Activated naive CD4-positive, alpha-beta T cell treated with anti-CD3 and anti-CD28 coated beads for 36 hours (primary cell): ENCODE results near the gene OARD1. TPM values are rescaled to one million over a fixed set of nuclear protein-coding genes. Genes with fewer than 3 reads are reported as not detected.
A peak's percentile ranks its signal among the peaks of the same experiment; 100 is the strongest.
"Not testable (repeated sequence)": the region's sequence is repeated elsewhere in the genome, so short reads cannot be mapped to it uniquely, and the experiment has no call there.

Experiments used
- CTCF ChIA-PET: fragments of 350-600 bp; sonication (Branson Sonifier 250); formaldehyde crosslinking; loops from one replicate; lab custom pipeline; 2021; ENCODE audit warnings: antibody characterized with exemption; lab: Charles Lee
- DNase-seq: peaks from one replicate; pipeline ENCODE4 v3.0.0-alpha.2; 2020
- H3K27ac Mint-ChIP-seq: one replicate; pipeline ENCODE4 v1.8.0; 2021; ENCODE audit warnings: mild to moderate bottlenecking, mixed read lengths
- H3K27me3 Mint-ChIP-seq: one replicate; pipeline ENCODE4 v1.8.0; 2021; ENCODE audit warnings: low read depth, mixed read lengths
- H3K36me3 Mint-ChIP-seq: one replicate; pipeline ENCODE4 v1.8.0; 2021; ENCODE audit warnings: low read depth, mixed read lengths
- H3K4me1 Mint-ChIP-seq: one replicate; pipeline ENCODE4 v1.8.0; 2021; ENCODE audit warnings: low read depth, mixed read lengths
- H3K4me3 Mint-ChIP-seq: one replicate; pipeline ENCODE4 v1.8.0; 2021; ENCODE audit warnings: mild to moderate bottlenecking, moderate library complexity, mixed read lengths
- H3K9me3 Mint-ChIP-seq: one replicate; pipeline ENCODE4 v1.8.0; 2021; ENCODE audit warnings: mixed read lengths
- intact Hi-C: fragments of 100-400 bp; cut with micrococcal nuclease; formaldehyde crosslinking; loops from one replicate; pipeline ENCODE4 v1.15.1; 2023
- total RNA-seq, 2 experiments: library from RNA; stranded (reverse); gene quantifications; one replicate each; pipeline ENCODE4 v1.2.3, GENCODE V29; 2021

OARD1 gene, protein sequence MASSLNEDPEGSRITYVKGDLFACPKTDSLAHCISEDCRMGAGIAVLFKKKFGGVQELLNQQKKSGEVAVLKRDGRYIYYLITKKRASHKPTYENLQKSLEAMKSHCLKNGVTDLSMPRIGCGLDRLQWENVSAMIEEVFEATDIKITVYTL
- 10 to 100 TPM; 59.0 to 60.8 TPM for total RNA-seq

DNA sequence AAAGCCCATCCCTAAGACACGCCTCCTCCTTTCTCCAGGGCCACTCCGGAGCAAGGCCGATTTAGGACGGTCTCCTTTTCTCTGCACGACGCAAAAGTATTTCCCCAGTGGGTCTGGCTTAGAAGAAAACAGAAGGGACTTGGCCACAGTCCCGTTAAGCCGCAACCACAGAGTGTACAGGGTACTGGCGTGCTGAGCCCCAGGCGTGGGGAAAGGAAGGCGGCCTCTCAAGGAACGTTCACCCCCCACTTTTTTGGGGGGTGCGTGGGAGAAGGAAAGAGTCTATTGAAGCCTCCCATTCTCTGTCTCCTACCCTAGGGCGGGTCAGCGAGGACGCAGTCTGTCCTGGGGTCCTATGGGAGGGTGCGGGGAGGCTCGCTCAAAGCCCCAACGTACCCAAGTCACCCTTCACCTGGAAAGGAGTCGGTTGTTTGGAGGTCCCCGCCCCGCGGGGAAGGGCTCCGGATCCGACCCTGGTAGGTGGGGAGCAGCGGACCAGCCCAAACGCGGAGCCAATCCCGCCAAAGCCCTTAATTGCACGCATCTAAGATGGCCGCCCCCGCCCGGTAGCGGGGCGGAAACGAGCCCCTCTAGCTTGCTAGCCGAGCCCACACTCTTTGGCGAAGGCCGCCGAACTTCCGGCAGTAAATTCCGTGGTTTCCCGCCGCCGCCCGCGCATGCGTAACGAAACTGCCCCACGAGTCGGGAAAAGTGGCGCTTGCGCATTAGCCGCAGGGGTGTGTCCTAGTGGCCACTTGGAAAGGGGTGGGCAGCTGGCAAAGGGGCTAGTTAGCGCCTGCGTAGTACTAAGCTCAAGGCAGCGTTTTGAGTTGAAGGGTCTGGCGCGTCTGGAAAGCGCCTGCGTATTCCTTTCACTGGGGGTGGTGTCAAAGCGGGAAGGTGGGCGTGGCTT lies at the start of gene OARD1:
OARD1 (minus strand) TSS at position 434 of the 913 bp plus-strand sequence. CDS start 722 bp downstream, outside the sequence.
- H3K4me3 Mint-ChIP-seq = peak within 1 kb of the TSS; percentile 93
- H3K36me3 Mint-ChIP-seq = peaks cover 24% of the 10 kb centered on the region
- peak within 1 kb of the TSS; percentile 98 for H3K27ac Mint-ChIP-seq
- no peaks in the 10 kb centered on the region for H3K9me3 Mint-ChIP-seq
- CTCF ChIA-PET = interaction anchor here (0.8 kb wide), 1 partner anchor 44 kb away, joined by 4 read pairs; no protein-coding TSS in a partner anchor
- H3K27me3 Mint-ChIP-seq = no peaks in the 10 kb centered on the region
- peaks cover 50% of the 10 kb centered on the region for H3K4me1 Mint-ChIP-seq
- intact Hi-C loops = loop anchor here (1.0 to 10.0 kb wide), 12 partner anchors 43 to 1960 kb away; no protein-coding TSS in a partner anchor
- peak; percentile 100 for DNase-seq

DNA sequence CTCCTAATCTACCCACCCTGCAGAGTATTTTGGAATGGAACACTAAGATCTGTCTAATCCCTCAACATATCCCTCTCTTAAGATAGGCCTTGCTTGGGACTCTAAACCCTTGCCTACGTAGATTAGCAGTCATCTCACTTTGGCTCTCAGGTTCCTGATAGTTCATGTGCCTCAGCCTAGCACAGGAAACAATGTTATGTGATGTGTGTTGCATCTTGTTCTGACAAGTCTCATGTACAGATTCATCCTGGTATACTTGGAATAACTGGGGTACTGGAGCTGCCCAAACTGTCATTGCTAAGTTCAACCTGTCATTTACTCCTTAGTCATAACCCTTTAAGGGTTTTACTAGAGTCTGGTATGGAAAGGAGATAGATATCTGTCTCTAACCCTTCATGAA lies 47.9 kb upstream of the OARD1 start:
- Mint-ChIP-seq H3K27me3 (no peaks in the 10 kb centered on the region), H3K4me1 (no peaks in the 10 kb centered on the region), H3K36me3 (peaks cover 19% of the 10 kb centered on the region), H3K4me3 (no peak overlapping the region), H3K9me3 (no peaks in the 10 kb centered on the region), H3K27ac (no peak overlapping the region)
- DNase-seq = no peak
- CTCF ChIA-PET = interaction anchor here (1.5 kb wide), 1 partner anchor 62 kb away, joined by 4 read pairs; no protein-coding TSS in a partner anchor
- intact Hi-C loops = no loop called here

DNA sequence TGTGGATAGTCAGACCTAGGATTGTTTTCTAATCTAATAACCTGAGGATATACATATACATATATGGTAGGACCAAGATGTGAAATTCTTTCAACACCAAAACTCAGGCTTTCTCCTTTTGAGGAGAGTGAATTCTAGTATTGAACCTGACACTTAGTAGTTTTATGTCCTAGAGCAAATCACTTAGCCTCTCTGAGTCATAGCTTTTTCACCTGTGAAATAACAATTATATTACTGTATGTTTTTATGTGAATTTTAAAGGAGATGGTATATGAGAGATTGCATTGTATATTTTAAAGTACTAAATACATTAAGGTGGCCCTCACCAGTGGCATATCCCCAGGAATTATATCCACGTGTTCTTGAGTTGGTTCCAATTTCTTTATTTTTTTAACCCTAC lies 47.4 kb upstream of the OARD1 start:
- no peaks in the 10 kb centered on the region for H3K4me1 Mint-ChIP-seq
- no peak overlapping the region for H3K4me3 Mint-ChIP-seq
- no peak for DNase-seq
- H3K27ac Mint-ChIP-seq = no peak overlapping the region
- intact Hi-C loops = no loop called here
- H3K9me3 Mint-ChIP-seq = no peaks in the 10 kb centered on the region
- peaks cover 15% of the 10 kb centered on the region for H3K36me3 Mint-ChIP-seq
- H3K27me3 Mint-ChIP-seq = no peaks in the 10 kb centered on the region
- CTCF ChIA-PET = no interaction called here

DNA sequence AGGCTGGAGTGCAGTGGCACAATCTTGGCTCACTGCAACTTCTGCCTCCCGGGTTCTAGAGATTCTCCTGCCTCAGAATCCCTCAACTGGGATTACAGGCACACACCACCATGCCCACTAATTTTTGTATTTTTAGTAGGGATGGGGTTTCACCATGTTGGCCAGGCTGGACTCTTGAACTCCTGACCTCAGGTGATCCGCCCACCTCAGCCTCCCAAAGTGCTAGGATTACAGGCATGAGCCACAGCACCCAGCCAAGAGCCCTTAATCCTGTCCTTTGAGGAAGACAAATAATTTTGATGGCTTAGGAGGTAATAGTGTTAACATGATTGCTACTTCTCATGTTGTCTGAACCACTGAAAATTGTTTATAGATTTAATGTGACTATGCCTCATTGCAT lies 42.9 kb upstream of the OARD1 start:
- H3K4me3 Mint-ChIP-seq, H3K36me3 Mint-ChIP-seq, H3K27ac Mint-ChIP-seq, intact Hi-C loops, CTCF ChIA-PET, H3K27me3 Mint-ChIP-seq, H3K9me3 Mint-ChIP-seq, H3K4me1 Mint-ChIP-seq, DNase-seq: not testable (repeated sequence)

DNA sequence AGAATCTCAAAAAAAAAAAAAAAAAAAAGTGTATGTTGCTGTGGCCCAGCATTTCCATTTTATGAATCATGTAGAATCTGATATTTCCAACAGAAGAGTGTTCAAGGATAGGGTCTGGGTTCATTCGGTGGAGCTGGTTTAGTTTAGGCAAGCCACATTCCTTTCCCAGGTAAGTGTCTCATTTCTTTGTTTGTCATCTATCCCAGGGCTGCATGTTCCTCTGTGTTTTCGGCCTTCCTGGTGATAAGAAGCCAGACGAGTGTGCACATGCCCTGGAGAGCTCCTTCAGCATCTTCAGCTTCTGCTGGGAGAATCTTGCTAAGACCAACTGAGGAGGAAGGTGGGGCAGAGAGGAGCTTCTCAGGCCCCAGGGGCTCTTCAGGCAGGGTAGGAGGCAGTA lies 38.9 kb upstream of the OARD1 start:
- CTCF ChIA-PET = no interaction called here
- no peak for DNase-seq
- no peaks in the 10 kb centered on the region for H3K9me3 Mint-ChIP-seq

DNA sequence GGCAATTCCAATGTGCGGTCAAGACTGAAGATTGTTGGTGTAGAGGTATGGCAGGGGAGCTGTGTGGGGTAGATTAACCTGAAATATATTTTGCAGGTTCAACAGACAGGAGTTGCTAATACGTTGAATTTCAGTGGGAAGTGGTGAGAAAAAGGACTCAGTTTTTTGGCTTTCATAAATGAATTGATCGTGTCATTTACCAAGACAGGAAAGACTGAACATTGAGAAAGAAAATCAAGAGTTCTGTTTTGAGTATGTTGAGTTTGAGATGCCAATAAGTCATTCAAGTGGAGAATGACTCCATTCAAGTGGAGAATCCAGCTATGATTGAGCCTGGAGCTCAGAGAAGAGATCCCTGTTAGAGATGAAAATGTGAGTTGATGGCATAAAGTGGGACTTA lies 31.7 kb upstream of the OARD1 start:
- intact Hi-C loops = loop anchor here (1.0 to 5.0 kb wide), 4 partner anchors 27 to 195 kb away; no protein-coding TSS in a partner anchor
- H3K4me3 Mint-ChIP-seq = no peak overlapping the region
- H3K9me3 Mint-ChIP-seq = no peaks in the 10 kb centered on the region
- no peaks in the 10 kb centered on the region for H3K4me1 Mint-ChIP-seq
- CTCF ChIA-PET = interaction anchor here (0.7 to 2.5 kb wide), 2 partner anchors 8 to 11 kb away, joined by 3 to 10 read pairs; no protein-coding TSS in a partner anchor
- DNase-seq = no peak
- peaks cover 18% of the 10 kb centered on the region for H3K36me3 Mint-ChIP-seq
- no peaks in the 10 kb centered on the region for H3K27me3 Mint-ChIP-seq
- H3K27ac Mint-ChIP-seq = no peak overlapping the region

More for the DNA sequence above, 38.9 kb upstream of the OARD1 start:
- Mint-ChIP-seq H3K27ac (no peak overlapping the region), H3K4me3 (no peak overlapping the region), H3K27me3 (no peaks in the 10 kb centered on the region), H3K4me1 (no peaks in the 10 kb centered on the region), H3K36me3 (peaks cover 4% of the 10 kb centered on the region)
- intact Hi-C loops = no loop called here

DNA sequence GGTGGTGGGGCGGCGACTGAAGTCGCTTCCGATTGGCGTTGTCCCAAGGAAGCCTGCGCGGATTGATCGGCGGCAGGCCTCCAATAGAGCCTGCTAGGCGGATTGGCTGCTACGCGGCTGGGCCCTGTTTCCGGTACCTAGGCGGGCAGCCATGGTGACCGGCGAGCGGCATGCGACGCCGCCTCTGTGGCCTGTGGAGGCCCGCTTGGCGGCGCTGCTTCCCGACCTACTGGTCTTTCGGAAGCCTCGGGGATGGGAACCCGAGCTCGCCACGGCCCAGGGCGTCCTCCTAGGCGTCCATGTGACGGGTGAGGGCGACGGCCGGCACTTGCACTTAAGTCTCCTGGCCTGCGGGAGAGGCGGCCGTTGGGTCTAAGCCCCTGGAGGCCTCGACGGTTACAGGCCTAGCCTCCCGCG lies 28.7 kb upstream of the OARD1 start:
- intact Hi-C loops = loop anchor here (5.0 kb wide), 2 partner anchors 46 to 96 kb away; no protein-coding TSS in a partner anchor
- H3K9me3 Mint-ChIP-seq = no peaks in the 10 kb centered on the region
- CTCF ChIA-PET = interaction anchor here (0.6 kb wide), 1 partner anchor 214 kb away, joined by 5 read pairs; no protein-coding TSS in a partner anchor

DNA sequence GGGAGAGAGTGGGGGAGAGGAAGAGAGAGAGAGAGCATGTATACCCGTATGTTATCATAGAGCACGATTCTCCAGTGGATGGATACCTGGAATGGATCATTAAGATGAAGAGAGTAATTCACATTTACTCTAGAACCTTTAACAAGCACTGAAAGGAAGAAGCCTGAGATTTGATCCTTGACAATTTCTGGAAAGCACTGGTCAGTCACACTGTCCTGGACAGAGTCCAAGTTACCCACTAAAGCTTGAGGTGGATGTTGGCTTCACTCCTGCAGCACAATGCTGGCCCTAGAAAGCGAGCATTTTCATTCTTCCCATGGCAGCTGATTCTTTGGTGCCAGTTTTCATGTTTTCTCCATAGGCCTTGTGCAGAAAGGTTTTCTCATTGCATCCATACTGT lies 26.2 kb upstream of the OARD1 start:
- CTCF ChIA-PET = interaction anchor here (1.2 to 1.6 kb wide), 3 partner anchors 84 to 221 kb away, joined by 3 to 4 read pairs (median 3); no protein-coding TSS in a partner anchor

More for the DNA sequence above, 28.7 kb upstream of the OARD1 start:
- Mint-ChIP-seq H3K27me3 (no peaks in the 10 kb centered on the region), H3K4me3 (no peak overlapping the region), H3K36me3 (peaks cover 42% of the 10 kb centered on the region), H3K27ac (no peak overlapping the region), H3K4me1 (peaks cover 2% of the 10 kb centered on the region)
- DNase-seq = no peak

DNA sequence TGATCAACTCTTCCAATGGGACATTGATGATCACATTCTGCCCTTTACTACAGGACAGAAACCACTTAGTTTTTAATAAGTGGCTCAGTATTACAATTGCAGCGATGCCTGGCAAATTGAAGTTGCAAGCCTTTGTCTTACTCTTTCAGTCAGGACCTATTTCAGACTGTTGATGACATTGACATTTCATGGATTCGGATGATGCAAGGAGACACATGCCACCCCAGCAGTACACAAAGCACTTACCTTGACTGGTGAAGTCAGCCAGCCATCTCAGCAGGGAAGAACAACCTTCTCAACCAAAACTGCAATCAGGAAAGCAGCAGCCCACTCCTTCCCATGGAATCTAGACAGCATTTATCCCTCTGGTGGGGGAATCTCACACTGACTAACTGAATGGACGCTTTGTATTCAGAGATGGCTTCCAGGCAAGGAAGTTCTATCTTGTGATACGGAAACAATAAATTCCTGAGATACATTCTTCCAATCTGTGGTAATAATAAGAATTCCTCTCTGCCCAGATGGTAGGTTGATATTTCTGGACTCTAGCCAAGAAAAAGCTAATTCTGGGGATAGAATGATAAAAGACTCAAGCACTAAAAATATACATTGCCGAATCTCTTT lies 25.4 kb upstream of the OARD1 start:
- Mint-ChIP-seq H3K9me3 (no peaks in the 10 kb centered on the region), H3K36me3 (peaks cover 53% of the 10 kb centered on the region)

More for the DNA sequence above, 26.2 kb upstream of the OARD1 start:
- no peaks in the 10 kb centered on the region for H3K27me3 Mint-ChIP-seq
- no peaks in the 10 kb centered on the region for H3K9me3 Mint-ChIP-seq
- peaks cover 2% of the 10 kb centered on the region for H3K4me1 Mint-ChIP-seq
- no peak for DNase-seq
- peak overlapping the region; percentile 6 for H3K27ac Mint-ChIP-seq
- intact Hi-C loops = no loop called here
- no peak overlapping the region for H3K4me3 Mint-ChIP-seq
- peaks cover 52% of the 10 kb centered on the region for H3K36me3 Mint-ChIP-seq

DNA sequence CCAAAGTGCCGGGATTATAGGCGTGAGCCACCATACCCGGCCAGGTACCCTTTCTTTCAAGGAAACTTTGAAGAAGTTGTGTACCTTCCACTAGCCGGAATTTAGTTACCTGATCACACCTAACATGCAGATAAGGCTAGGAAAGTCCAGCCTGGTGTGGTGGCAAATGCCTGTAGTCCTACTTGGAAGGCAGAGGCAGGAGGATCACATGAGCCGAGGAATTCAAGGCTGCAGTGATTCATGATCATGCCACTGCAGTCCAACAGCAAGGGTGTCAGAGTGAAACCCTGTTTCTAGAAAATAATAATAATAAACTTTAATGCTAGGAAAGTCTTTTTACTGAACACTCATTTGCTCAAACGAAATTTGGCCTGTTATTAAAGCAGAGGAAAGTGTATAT lies 21.6 kb upstream of the OARD1 start:
- intact Hi-C loops = loop anchor here (2.0 kb wide), 1 partner anchor 225 kb away; no protein-coding TSS in a partner anchor
- H3K36me3 Mint-ChIP-seq = peaks cover 59% of the 10 kb centered on the region
- CTCF ChIA-PET = interaction anchor here (0.6 to 2.5 kb wide), 3 partner anchors 89 to 787 kb away, joined by 4 to 12 read pairs (median 6); no protein-coding TSS in a partner anchor
- H3K9me3 Mint-ChIP-seq = no peaks in the 10 kb centered on the region
- H3K27ac Mint-ChIP-seq = no peak overlapping the region
- DNase-seq = no peak
- peaks cover 2% of the 10 kb centered on the region for H3K4me1 Mint-ChIP-seq
- H3K4me3 Mint-ChIP-seq = no peak overlapping the region
- no peaks in the 10 kb centered on the region for H3K27me3 Mint-ChIP-seq

More for the DNA sequence above, 25.4 kb upstream of the OARD1 start:
- H3K4me3 Mint-ChIP-seq = no peak overlapping the region
- CTCF ChIA-PET = interaction anchor here (1.6 kb wide), 1 partner anchor 222 kb away, joined by 3 read pairs; no protein-coding TSS in a partner anchor
- peaks cover 2% of the 10 kb centered on the region for H3K4me1 Mint-ChIP-seq
- H3K27ac Mint-ChIP-seq = no peak overlapping the region
- no peak for DNase-seq
- intact Hi-C loops = no loop called here
- no peaks in the 10 kb centered on the region for H3K27me3 Mint-ChIP-seq

DNA sequence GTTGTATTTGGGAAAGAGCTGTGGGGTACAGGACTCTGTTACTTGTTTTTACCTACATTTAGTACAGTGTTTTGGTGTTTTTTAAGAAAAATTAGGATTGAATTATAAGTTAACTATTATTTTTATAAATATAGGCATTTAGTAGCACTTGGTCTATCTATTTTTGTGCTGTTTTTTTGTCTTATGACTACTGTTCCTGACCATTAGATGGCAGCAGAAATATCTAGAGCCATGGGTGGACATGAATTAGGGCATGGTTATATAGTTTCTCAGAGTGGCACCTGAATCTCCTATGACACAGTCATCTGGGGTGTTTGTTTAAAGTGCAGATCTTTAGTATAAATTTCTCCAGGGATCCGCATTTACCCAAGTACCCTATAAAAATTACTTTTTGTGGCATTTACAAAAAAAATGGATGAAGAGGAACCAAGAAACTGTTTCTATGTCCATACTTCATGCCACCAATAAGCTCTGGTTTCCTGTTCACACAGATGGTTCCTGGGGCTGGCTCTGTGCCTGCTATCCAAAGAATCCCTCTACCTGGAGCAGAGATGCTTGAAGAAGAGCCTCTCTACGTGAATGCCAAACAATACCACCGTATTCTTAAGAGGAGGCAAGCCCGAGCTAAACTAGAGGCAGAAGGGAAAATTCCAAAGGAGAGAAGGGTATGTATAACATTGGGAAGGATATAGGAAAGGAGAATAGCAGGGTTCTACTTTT lies 20.4 kb upstream of the OARD1 start:
- intact Hi-C loops = loop anchor here (1.0 to 2.0 kb wide), 2 partner anchors 90 to 226 kb away; no protein-coding TSS in a partner anchor
- peaks cover 52% of the 10 kb centered on the region for H3K36me3 Mint-ChIP-seq
- H3K4me3 Mint-ChIP-seq = no peak overlapping the region
- H3K9me3 Mint-ChIP-seq = no peaks in the 10 kb centered on the region
- CTCF ChIA-PET = interaction anchor here (0.9 to 2.5 kb wide), 6 partner anchors 9 to 227 kb away, joined by 3 to 13 read pairs (median 6); no protein-coding TSS in a partner anchor
- no peak for DNase-seq
- no peaks in the 10 kb centered on the region for H3K27me3 Mint-ChIP-seq
- no peak overlapping the region for H3K27ac Mint-ChIP-seq
- no peaks in the 10 kb centered on the region for H3K4me1 Mint-ChIP-seq
